GM12878 (cell line): Measurements from ENCODE around the gene ZNF407. TPM values are rescaled to one million over a fixed set of nuclear protein-coding genes. Genes with fewer than 3 reads are reported as not detected.
A peak's percentile ranks its signal among the peaks of the same experiment; 100 is the strongest.

ENCODE experiments used
- ATAC-seq: fragments of 200-7000 bp; cut with Tn5 transposase; 3 replicates; pipeline ENCODE4 v1.9.1; 2020; ENCODE audit warnings: mild to moderate bottlenecking, moderate library complexity
- BruUV-seq: library from RNA; stranded (reverse); fragments of 400-500 nt; replicated peaks from 2 replicates; lab custom pipeline; 2021; lab: Mats Ljungman, UMichigan
- CTCF ChIA-PET: fragments of 300-600 bp; sonication (Branson Sonifier 250); formaldehyde crosslinking; extraction: SDS; loops from one replicate; lab custom pipeline; 2021; ENCODE audit warnings: inconsistent platforms; lab: Yijun Ruan, JAX
- POLR2A ChIA-PET: fragments of 350-600 bp; formaldehyde crosslinking; extraction: SDS; loops from one replicate; lab custom pipeline; 2021; ENCODE audit warnings: inconsistent platforms; lab: Charles Lee
- RAD21 ChIA-PET: fragments of 300-600 bp; sonication (Branson Sonifier 250); formaldehyde crosslinking; loops from one replicate; lab custom pipeline; 2023; ENCODE audit warnings: antibody characterized with exemption; ENCODE audit not compliant: unreplicated experiment; lab: Charles Lee
- SMC1A ChIA-PET: fragments of 300-600 bp; sonication (Branson Sonifier 250); formaldehyde crosslinking; loops from one replicate; lab custom pipeline; 2023; ENCODE audit not compliant: unreplicated experiment, uncharacterized antibody; lab: Charles Lee
- DNase-seq: peaks from one replicate; pipeline ENCODE4 v3.0.0-alpha.2; 2011; ENCODE audit warnings: low read depth, low spot score
- FAIRE-seq: peaks from 3 replicates; lab custom pipeline; 2011; peaks lifted over from hg19 to GRCh38; lab: Jason Lieb, UNC
- H2AFZ ChIP-seq: 2 replicates; pipeline ENCODE4 v1.6.0; 2011; ENCODE audit warnings: low read depth, low read length, control low read depth; ENCODE audit not compliant: control insufficient read depth
- H3K27ac ChIP-seq: 2 replicates; pipeline ENCODE4 v1.5.1; 2011; ENCODE audit warnings: control low read depth; ENCODE audit not compliant: control insufficient read depth, insufficient read depth
- H3K27me3 ChIP-seq, 2 experiments: replicated peaks in 1 of 2; 2 replicates each; pipeline versions ENCODE4 v1.6.0 to v1.6.1; 2011; ENCODE audit warnings: low read length in 1 of 2; ENCODE audit not compliant: control insufficient read depth in 2 of 2, insufficient read depth in 2 of 2
- H3K36me3 ChIP-seq, 2 experiments: 2 replicates each; pipeline ENCODE4 v1.5.1; 2011; ENCODE audit warnings: low read length in 1 of 2; ENCODE audit not compliant: control insufficient read depth in 2 of 2, insufficient read depth in 2 of 2
- H3K4me1 ChIP-seq: 2 replicates; pipeline ENCODE4 v1.6.1; 2011; ENCODE audit warnings: mild to moderate bottlenecking, low read length, moderate library complexity, mixed read lengths; ENCODE audit not compliant: control insufficient read depth, insufficient read depth
- H3K4me2 ChIP-seq: 2 replicates; pipeline ENCODE4 v1.6.0; 2011; ENCODE audit warnings: control low read depth; ENCODE audit not compliant: control insufficient read depth, insufficient read depth
- H3K4me3 ChIP-seq: fragments of 200-600 bp; sonication (generic); 2 replicates; pipeline ENCODE4 v1.5.1; 2016
- H3K79me2 ChIP-seq: 2 replicates; pipeline ENCODE4 v1.6.0; 2011; ENCODE audit warnings: low read length; ENCODE audit not compliant: control insufficient read depth, insufficient read depth
- H3K9ac ChIP-seq: 2 replicates; pipeline ENCODE4 v1.8.0; 2011; ENCODE audit warnings: low read length, control low read depth, mixed read lengths; ENCODE audit not compliant: control insufficient read depth, insufficient read depth
- H3K9me3 ChIP-seq: replicated peaks from 3 replicates; pipeline ENCODE4 v1.5.1; 2011; ENCODE audit warnings: mild to moderate bottlenecking, low read length; ENCODE audit not compliant: control insufficient read depth, insufficient read depth
- H4K20me1 ChIP-seq: 2 replicates; pipeline ENCODE4 v1.6.0; 2011; ENCODE audit not compliant: control insufficient read depth, insufficient read depth
- CBFB ChIP-seq: IDR thresholded peaks from 2 replicates; pipeline ENCODE4 v1.6.1; 2016; ENCODE audit warnings: antibody characterized with exemption, low read depth
- CBX3 ChIP-seq: fragments of 200-600 bp; sonication (generic); IDR thresholded peaks from 2 replicates; pipeline ENCODE4 v1.6.1; 2016; ENCODE audit warnings: low read depth, borderline replicate concordance
- E2F4 ChIP-seq: IDR thresholded peaks from 2 replicates; pipeline ENCODE4 v1.6.1; 2012; ENCODE audit warnings: low read depth, low read length, improper control_type of control experiment
- E2F8 ChIP-seq: fragments of 450-650 bp; IDR thresholded peaks from 2 replicates; pipeline ENCODE4 v1.6.1; 2018; ENCODE audit warnings: mild to moderate bottlenecking, low read depth, moderate library complexity; ENCODE audit not compliant: partially characterized antibody
- E4F1 ChIP-seq: fragments of 450-650 bp; IDR thresholded peaks from 2 replicates; pipeline ENCODE4 v1.6.1; 2018; ENCODE audit warnings: borderline replicate concordance, mild to moderate bottlenecking; ENCODE audit not compliant: partially characterized antibody
- EED ChIP-seq: sonication (generic); IDR thresholded peaks from 2 replicates; pipeline ENCODE4 v1.6.1; 2016; ENCODE audit warnings: antibody characterized with exemption, low read depth
- GABPA ChIP-seq: IDR thresholded peaks from 2 replicates; pipeline ENCODE4 v1.6.1; 2014; ENCODE audit warnings: antibody characterized with exemption, low read depth, mild to moderate bottlenecking, inconsistent platforms
- NR2C2 ChIP-seq: IDR thresholded peaks from 2 replicates; pipeline ENCODE4 v1.6.1; 2011; ENCODE audit warnings: borderline replicate concordance, low read depth; ENCODE audit not compliant: control insufficient read depth, insufficient read length
- PBX3 ChIP-seq: IDR thresholded peaks from 2 replicates; pipeline ENCODE4 v1.6.1; 2011; ENCODE audit warnings: mild to moderate bottlenecking, low read depth, low read length, moderate library complexity; ENCODE audit not compliant: insufficient replicate concordance
- POLR2AphosphoS2 ChIP-seq: IDR thresholded peaks from 2 replicates; pipeline ENCODE4 v1.6.1; 2011; ENCODE audit warnings: low read depth, mild to moderate bottlenecking, low read length, improper control_type of control experiment, moderate library complexity
- RELB ChIP-seq: fragments of 450-650 bp; IDR thresholded peaks from 2 replicates; pipeline ENCODE4 v1.6.1; 2017; ENCODE audit warnings: low read depth, mild to moderate bottlenecking, moderate library complexity
- SPI1 ChIP-seq: IDR thresholded peaks from 2 replicates; pipeline ENCODE4 v1.6.1; 2011; ENCODE audit warnings: low read depth, mild to moderate bottlenecking, low read length, moderate library complexity, borderline replicate concordance; ENCODE audit not compliant: insufficient read depth
- SUZ12 ChIP-seq: fragments of 200-600 bp; sonication (generic); IDR thresholded peaks from one replicate; pipeline ENCODE4 v1.6.1; 2018; ENCODE audit warnings: antibody characterized with exemption, mild to moderate bottlenecking; ENCODE audit not compliant: unreplicated experiment
- TAF1 ChIP-seq: IDR thresholded peaks from 2 replicates; pipeline ENCODE4 v1.6.1; 2011; ENCODE audit warnings: mild to moderate bottlenecking, low read depth, low read length, borderline replicate concordance
- ZNF274 ChIP-seq: IDR thresholded peaks from one replicate; pipeline ENCODE4 v1.8.0; 2011; ENCODE audit not compliant: insufficient read length, insufficient read depth
- WGBS: methylation state at CpG from one replicate; pipeline ENCODE4 v1.1.6; 2016; ENCODE audit warnings: low lambda C conversion rate; ENCODE audit not compliant: insufficient replicate concordance, insufficient coverage; ENCODE audit errors: missing lambda C conversion rate; 5-methylcytosine and 5-hydroxymethylcytosine counted together
- in situ Hi-C: fragments of 300-500 bp; cut with MboI; formaldehyde crosslinking; loops from 9 replicates; pipeline ENCODE4 v1.14.3; 2018; ENCODE audit warnings: mixed read lengths
- intact Hi-C: fragments of 100-400 bp; cut with micrococcal nuclease; formaldehyde crosslinking; loops from one replicate; pipeline ENCODE4 v1.14.2; 2022; ENCODE audit not compliant: unreplicated experiment
- polyA plus RNA-seq, 11 experiments: library from polyadenylated mRNA; depleted of rRNA in 4 of 11; unstranded in 6 of 11; stranded (reverse) in 5 of 11; fragments of >200 nt; fragmentation: Nextera tagmentation in 4 of 11; fragmentation: Illumina TruSeq in 1 of 11; extraction: Ambion mirVana in 4 of 11; extraction: Trizol in 1 of 11; gene quantifications; 1 replicate in 1 of 11; 2 replicates in 10 of 11; pipeline versions ENCODE4 v1.2.1 to v1.2.3, GENCODE V29; 2011 to 2016; ENCODE audit warnings: inconsistent platforms in 2 of 11, missing spikeins in 2 of 11, low read depth in 1 of 11
- total RNA-seq, 4 experiments: library from RNA; depleted of rRNA in 3 of 4; stranded (reverse); fragments of >200 nt in 3 of 4; fragmentation: Illumina TruSeq in 1 of 4; extraction: Trizol in 1 of 4; gene quantifications; 2 replicates each; pipeline versions ENCODE4 v1.2.1 to v1.2.3, GENCODE V29; 2013 to 2021

ZNF407 gene
- total and polyA plus RNA-seq, 10 of the 15 experiments (the other 5 are each of a cell fraction or from before 2014, with no cell fraction given), result 0.69 to 11.6 (median 5.3) TPM

GRCh38 chr18:75029481-75029880 is 431.8 kb downstream of the ZNF407 start:
- intact Hi-C loops (no loop called here), in situ Hi-C loops (no loop called here)
- no peaks in the 10 kb centered on the region for H3K9me3 ChIP-seq
- ChIA-PET RAD21 (no interaction called here), SMC1A (interaction anchor here (0.8 kb wide), 1 partner anchor 12 kb away, joined by 3 read pairs; no protein-coding TSS in a partner anchor), CTCF (no interaction called here), POLR2A (no interaction called here)
- no TSS peak for BruUV-seq
- H3K9ac ChIP-seq, result no peak overlapping the region
- H2AFZ ChIP-seq, result no peak overlapping the region
- FAIRE-seq (no peak), DNase-seq (no peak), ATAC-seq (no peak)
- no peak overlapping the region for H3K4me2 ChIP-seq
- no peaks in the 10 kb centered on the region for H3K79me2 ChIP-seq
- no peaks in the 10 kb centered on the region for H3K4me1 ChIP-seq
- H3K27ac ChIP-seq, result no peak overlapping the region
- no peaks in the 10 kb centered on the region for H4K20me1 ChIP-seq
- no peak overlapping the region for H3K4me3 ChIP-seq
- WGBS, result 96% methylated on average over 15 of the region's 16 CpGs
- no peaks in the 10 kb centered on the region for H3K36me3 ChIP-seq
- no peaks in the 10 kb centered on the region for H3K27me3 ChIP-seq
- TF ChIP-seq POLR2AphosphoS2 (no peak), GABPA (no peak), CBFB (no peak), EED (no peak), RELB (no peak), E4F1 (no peak), SPI1 (no peak), TAF1 (no peak), ZNF274 (no peak), E2F4 (no peak), CBX3 (no peak), NR2C2 (no peak), SUZ12 (no peak), E2F8 (no peak), PBX3 (peak; percentile 56)
